Progenitor cell of endocrine pancreas (in vitro differentiated cells): Measurements from ENCODE around the gene FAM20B. TPM values are rescaled to one million over a fixed set of nuclear protein-coding genes. Genes with fewer than 3 reads are reported as not detected.
A peak's percentile ranks its signal among the peaks of the same experiment; 100 is the strongest.
"Not testable (repeated sequence)": the region's sequence is repeated elsewhere in the genome, so short reads cannot be mapped to it uniquely, and the experiment has no call there.

Experiments
- DNase-seq: peaks from one replicate; pipeline ENCODE4 v3.0.0; 2021; ENCODE audit warnings: low spot score; ENCODE audit not compliant: unreplicated experiment
- H3K27ac Mint-ChIP-seq: 2 replicates; pipeline ENCODE4 v1.8.0; 2021; ENCODE audit warnings: mild to moderate bottlenecking, moderate library complexity, mixed read lengths
- H3K27me3 Mint-ChIP-seq: 2 replicates; pipeline ENCODE4 v1.8.0; 2021; ENCODE audit warnings: mixed read lengths
- H3K36me3 Mint-ChIP-seq: 2 replicates; pipeline ENCODE4 v1.8.0; 2022; ENCODE audit warnings: mixed read lengths; ENCODE audit not compliant: insufficient read depth
- H3K4me1 Mint-ChIP-seq: 2 replicates; pipeline ENCODE4 v1.8.0; 2021; ENCODE audit warnings: low read depth, mixed read lengths
- H3K4me3 Mint-ChIP-seq: 2 replicates; pipeline ENCODE4 v1.8.0; 2021; ENCODE audit warnings: low read depth, mild to moderate bottlenecking, moderate library complexity, mixed read lengths
- H3K9me3 Mint-ChIP-seq: 2 replicates; pipeline ENCODE4 v1.8.0; 2021; ENCODE audit warnings: low read depth, mixed read lengths
- long read RNA-seq: library from polyadenylated mRNA; unstranded; transcript quantifications from one replicate; pipeline ENCODE4 v2.0.0, GENCODE V29; 2020
- total RNA-seq: library from RNA; stranded (reverse); gene quantifications from 2 replicates; pipeline ENCODE4 v1.2.1, GENCODE V29; 2021
- TF ChIP-seq, protein P1 (sequence below): fragments of 200-600 bp; sonication (generic); IDR thresholded peaks from one replicate; pipeline ENCODE4 v1.5.0; 2021; ENCODE audit warnings: antibody characterized with exemption, mild to moderate bottlenecking; ENCODE audit not compliant: unreplicated experiment

FAM20B gene, protein sequence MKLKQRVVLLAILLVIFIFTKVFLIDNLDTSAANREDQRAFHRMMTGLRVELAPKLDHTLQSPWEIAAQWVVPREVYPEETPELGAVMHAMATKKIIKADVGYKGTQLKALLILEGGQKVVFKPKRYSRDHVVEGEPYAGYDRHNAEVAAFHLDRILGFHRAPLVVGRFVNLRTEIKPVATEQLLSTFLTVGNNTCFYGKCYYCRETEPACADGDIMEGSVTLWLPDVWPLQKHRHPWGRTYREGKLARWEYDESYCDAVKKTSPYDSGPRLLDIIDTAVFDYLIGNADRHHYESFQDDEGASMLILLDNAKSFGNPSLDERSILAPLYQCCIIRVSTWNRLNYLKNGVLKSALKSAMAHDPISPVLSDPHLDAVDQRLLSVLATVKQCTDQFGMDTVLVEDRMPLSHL
- total RNA-seq = 39.9 and 42.9 TPM in 2 replicates
- long read RNA-seq, partial matches to known transcripts = 2 of 8 reads
- long read RNA-seq, other reads (novel, unspliced or antisense) = 6 of 8 reads

DNA sequence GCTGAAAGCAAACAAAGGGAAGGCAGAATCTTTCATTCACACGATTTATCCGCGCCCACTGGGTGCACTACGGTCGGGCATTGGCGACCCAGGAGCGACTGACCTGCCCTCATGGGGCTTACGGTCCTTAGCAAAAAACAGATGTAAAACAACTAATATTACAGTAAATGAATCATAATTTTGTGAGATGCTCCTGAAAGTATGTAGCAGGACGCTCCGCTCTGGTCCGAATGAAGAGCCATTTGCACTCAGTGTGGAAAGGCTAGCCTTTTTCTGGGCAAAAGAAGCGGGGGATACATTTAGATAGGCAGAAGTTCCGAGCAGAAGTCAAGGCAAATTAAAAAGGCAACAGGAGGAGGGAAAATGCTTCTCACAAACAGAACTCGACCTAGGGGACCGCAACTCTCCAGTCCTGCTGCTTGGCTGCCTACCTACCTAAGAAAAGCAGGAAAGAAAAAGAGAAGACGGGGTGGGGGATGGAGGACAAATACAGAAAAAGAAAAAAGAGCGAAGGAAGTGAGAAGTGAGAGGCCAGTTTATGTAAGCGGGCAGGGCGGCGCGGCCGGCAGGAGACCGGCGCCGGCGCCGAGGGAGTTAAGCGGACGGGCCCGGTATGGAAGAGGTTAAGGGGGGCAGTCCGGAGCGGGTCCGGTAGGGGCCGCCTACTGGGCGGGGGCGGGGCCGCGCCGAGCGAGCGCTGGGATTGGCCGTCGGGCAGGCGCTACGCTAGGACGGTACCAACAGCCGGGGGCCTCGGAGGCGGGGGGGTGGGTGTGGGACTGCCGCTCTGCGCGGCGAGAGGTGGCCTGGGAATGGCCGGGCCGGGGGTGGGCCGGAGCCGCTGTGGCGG, at the start of gene FAM20B:
FAM20B (plus strand) TSS at position 770 of the 850 bp plus-strand sequence. CDS start 17,954 bp downstream, outside the sequence.
- no peaks in the 10 kb centered on the region for H3K36me3 Mint-ChIP-seq
- H3K27ac Mint-ChIP-seq = peak within 1 kb of the TSS; percentile 96
- TF ChIP-seq, protein P1, sequence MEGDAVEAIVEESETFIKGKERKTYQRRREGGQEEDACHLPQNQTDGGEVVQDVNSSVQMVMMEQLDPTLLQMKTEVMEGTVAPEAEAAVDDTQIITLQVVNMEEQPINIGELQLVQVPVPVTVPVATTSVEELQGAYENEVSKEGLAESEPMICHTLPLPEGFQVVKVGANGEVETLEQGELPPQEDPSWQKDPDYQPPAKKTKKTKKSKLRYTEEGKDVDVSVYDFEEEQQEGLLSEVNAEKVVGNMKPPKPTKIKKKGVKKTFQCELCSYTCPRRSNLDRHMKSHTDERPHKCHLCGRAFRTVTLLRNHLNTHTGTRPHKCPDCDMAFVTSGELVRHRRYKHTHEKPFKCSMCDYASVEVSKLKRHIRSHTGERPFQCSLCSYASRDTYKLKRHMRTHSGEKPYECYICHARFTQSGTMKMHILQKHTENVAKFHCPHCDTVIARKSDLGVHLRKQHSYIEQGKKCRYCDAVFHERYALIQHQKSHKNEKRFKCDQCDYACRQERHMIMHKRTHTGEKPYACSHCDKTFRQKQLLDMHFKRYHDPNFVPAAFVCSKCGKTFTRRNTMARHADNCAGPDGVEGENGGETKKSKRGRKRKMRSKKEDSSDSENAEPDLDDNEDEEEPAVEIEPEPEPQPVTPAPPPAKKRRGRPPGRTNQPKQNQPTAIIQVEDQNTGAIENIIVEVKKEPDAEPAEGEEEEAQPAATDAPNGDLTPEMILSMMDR = no peak
- peak; percentile 92 for DNase-seq
- H3K27me3 Mint-ChIP-seq = peaks cover 10% of the 10 kb centered on the region
- no peaks in the 10 kb centered on the region for H3K9me3 Mint-ChIP-seq
- peaks cover 33% of the 10 kb centered on the region for H3K4me1 Mint-ChIP-seq
- peak within 1 kb of the TSS; percentile 91 for H3K4me3 Mint-ChIP-seq

DNA sequence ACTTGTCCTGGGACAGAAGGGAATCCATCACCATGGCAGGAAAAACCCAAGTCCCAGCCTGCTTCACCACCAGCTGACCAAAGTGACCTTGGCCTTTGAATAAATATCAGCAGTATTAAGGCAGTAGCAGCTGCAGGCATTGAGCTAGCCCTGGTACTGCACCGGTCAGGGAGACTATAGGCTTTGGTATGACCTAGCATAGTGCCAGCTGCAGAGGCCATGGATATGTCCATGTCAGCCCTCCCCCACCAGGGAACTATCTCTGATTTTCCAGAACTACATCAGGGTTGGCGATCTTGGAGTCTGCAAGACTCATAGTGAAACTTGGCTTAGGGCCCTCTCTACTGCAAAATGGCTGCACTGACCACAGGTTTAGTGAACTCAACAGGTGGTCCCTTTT, 49.2 kb upstream of the FAM20B start:
- DNase-seq = no peak
- Mint-ChIP-seq H3K4me3 (no peak overlapping the region), H3K9me3 (peaks cover 37% of the 10 kb centered on the region), H3K27me3 (peaks cover 2% of the 10 kb centered on the region), H3K36me3 (peaks cover 3% of the 10 kb centered on the region), H3K27ac (no peak overlapping the region), H3K4me1 (peaks cover 8% of the 10 kb centered on the region)
- TF ChIP-seq, protein P1 = no peak

DNA sequence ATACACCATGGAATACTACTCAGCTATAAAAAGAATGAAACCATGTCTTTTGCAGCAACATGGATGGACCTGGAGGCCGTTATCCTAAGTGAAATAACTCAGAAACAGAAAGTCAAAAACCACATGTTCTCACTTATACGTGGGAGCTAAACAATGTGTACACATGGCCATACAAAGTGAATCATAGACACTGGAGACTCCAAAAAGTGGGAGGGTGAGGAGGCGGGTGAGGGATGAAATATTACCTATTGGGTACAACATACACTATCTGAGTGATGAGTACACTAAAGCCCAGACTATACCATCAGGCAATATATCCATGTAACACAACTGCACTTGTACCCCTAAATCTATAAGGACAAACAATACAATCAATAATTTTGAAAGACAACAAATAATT, 39.5 kb upstream of the FAM20B start:
- no peaks in the 10 kb centered on the region for H3K36me3 Mint-ChIP-seq
- H3K27ac Mint-ChIP-seq = no peak overlapping the region
- no peak overlapping the region for H3K4me3 Mint-ChIP-seq
- TF ChIP-seq, protein P1 = no peak
- H3K27me3 Mint-ChIP-seq = peaks cover under 1% of the 10 kb centered on the region
- H3K4me1 Mint-ChIP-seq = no peaks in the 10 kb centered on the region
- peaks cover 2% of the 10 kb centered on the region for H3K9me3 Mint-ChIP-seq
- DNase-seq = no peak

DNA sequence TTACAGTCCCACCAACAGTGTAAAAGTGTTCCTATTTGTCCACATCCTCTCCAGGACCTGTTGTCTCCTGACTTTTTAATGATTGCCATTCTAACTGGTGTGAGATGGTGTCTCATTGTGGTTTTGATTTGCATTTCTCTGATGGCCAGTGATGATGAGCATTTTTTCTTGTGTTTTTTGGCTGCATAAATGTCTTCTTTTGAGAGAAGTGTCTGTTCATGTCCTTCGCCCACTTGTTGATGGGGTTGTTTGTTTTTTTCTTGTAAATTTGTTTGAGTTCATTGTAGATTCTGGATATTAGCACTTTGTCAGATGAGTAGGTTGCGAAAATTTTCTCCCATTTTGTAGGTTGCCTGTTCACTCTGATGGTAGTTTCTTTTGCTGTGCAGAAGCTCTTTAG, 37.5 kb upstream of the FAM20B start:
- H3K4me3 Mint-ChIP-seq, DNase-seq, H3K4me1 Mint-ChIP-seq, H3K27me3 Mint-ChIP-seq, H3K36me3 Mint-ChIP-seq, H3K9me3 Mint-ChIP-seq, H3K27ac Mint-ChIP-seq: not testable (repeated sequence)

DNA sequence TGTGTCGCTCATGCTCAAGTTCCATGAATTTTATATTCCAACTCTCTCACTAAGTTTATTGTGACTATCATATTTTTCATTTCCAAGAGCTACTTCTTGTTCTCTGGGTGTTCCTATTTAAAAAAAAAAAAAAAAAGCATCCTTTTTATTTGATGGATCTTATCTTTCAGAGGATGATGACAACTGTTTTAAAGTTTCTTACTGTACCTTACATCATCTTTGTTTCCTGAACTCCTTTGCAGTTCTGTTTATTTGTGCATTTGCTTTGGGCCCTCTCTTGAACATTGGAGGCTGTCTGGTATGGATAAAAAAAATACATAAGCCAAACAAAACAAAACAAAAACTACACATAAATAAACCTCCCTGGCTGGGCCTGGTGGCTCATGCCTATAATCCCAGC, 32.1 kb upstream of the FAM20B start:
- H3K4me3 Mint-ChIP-seq = no peak overlapping the region
- H3K27me3 Mint-ChIP-seq = no peaks in the 10 kb centered on the region
- TF ChIP-seq, protein P1 = no peak
- no peak for DNase-seq
- no peaks in the 10 kb centered on the region for H3K36me3 Mint-ChIP-seq
- H3K27ac Mint-ChIP-seq = no peak overlapping the region
- no peaks in the 10 kb centered on the region for H3K4me1 Mint-ChIP-seq
- peaks cover 8% of the 10 kb centered on the region for H3K9me3 Mint-ChIP-seq
